ENCODE results near the gene ACADS.

The ACADS gene

GRCh38 chr12:120751389-120751788, 25.8 kb downstream of the ACADS start:
- FAIRE-seq = no peak

GRCh38 chr12:120754792-120755191, 29.2 kb downstream of the ACADS start:
- FAIRE-seq (no peak), DNase-seq (ENCODE audit: insufficient read length, low spot score) (no peak)

More at GRCh38 chr12:120751389-120751788, 25.8 kb downstream of the ACADS start:
- DNase-seq (ENCODE audit: insufficient read length, low spot score) = no peak

DNA sequence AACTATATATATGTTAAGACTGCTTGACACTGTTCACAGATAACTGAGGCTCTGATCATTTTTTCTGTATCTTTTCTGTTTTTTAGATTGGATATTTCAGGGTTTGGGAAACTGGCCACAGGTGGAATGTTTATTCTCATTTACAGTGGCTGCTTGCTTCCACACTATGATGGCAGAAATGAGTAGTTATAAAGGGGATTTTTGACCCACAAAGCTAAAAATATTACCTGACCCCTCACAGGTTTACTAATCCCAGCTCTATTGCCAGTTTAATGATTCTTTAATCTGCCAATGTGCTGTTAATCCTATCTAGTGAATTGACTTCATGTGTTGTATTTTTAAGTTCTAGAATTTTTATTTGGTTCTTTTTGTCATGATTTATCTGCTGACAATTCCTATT, 29.6 kb downstream of the ACADS start:
- DNase-seq (ENCODE audit: insufficient read length, low spot score) (no peak), FAIRE-seq (no peak)

DNA sequence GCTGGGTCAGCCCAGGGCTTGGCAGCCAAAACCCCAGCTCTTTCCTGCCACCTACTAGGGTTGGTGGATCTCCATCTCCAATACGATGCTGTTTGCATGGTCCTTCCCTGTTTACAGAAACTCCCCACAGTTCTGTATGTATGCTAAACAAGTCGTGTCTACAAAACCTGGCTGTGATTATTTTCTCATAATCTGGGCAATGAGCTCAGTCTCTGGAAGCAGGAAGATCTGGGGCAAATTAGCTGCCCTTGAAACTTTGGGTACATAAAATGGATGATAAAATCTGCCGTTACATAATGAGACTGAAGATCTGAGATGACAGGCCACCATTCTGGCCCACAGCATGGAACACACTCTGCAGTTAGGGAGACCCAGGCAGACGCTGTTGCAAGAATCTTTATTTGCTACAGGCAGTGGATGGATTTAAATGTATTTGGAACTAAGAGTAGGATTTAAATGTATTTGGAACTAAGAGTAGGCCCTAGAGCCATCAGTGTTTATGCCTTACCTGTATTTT, 31.7 kb downstream of the ACADS start:
- no peak for DNase-seq (ENCODE audit: insufficient read length, low spot score)
- FAIRE-seq = no peak

- no peak for FAIRE-seq
- no peak for DNase-seq (ENCODE audit: insufficient read length, low spot score)
Measured at GRCh38 chr12:120757949-120758348, 32.3 kb downstream of the ACADS start.

DNA sequence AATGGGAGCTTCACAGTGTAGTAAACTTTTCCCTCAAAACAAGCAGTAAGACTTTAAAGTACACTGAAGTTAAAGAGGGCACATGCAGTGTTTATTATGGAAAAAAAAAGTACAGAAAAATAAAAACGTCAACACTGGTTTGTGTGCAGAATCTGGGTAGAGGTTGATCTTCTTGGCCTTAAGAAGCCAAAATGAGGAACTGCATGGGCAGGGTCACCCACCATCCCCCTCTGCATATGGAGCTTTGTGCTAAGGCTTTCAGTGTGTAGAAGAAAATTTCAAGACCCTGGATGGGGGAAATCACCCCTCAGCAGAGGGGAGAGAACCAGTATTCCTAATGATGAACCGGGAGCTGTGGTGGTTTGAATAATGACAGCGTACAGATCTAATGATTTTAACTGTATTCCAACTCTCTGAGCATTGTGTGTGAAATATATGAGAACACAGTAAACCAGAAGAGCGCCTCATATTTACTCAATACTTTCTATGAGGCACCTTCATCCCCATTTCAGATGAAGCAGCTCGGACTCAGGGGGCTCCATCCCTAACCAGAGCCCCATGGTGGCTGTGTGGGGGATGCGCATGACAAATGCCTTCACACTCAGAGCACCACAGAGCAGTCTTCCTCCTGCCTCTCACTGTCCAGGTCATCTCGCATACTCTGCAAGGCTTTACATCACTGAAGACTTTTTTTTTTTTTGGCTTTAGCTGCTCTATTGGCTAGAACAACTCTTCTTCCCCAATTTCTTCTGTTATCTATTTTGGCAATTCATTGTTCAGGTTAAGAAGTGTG, 33.4 kb downstream of the ACADS start:
- FAIRE-seq (no peak), DNase-seq (ENCODE audit: insufficient read length, low spot score) (no peak)

DNA sequence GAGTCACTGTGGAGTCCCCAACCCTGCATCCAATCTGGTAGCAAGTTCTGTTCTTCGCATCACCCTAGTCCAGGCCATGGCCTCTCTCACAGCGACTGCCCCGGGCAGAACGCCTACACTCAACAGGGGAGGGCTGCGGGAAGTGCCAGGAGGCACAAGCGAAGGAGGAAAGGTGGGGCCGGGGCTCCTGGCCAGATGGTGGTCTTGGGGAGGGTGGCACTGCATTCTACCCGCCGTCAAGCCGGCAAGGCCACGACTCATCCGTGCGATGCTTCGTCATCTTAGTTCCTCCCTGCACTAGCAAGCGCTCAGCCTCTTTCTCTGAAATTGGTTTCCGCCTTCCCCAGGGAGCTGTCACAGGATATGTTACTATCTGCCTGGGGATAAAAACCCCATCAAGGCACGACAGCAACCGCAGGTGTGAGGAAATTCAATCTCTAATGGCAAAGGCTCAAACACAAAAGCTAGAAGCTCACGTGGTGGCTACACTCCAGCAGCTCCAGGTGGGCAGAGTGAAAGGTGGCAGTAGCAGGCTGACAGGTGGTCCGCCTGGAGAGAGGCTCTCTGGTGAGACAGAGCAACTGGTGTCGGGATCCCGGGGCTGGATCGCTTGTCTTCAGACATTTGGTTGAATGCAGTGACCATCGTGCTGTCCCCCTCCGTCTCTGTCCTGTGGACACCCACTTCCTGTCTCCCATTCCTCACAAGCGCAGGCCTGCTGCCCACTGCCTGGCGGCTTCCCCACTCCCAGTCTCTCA, 34.1 kb downstream of the ACADS start:
- DNase-seq (ENCODE audit: insufficient read length, low spot score) (no peak), FAIRE-seq (no peak)

GRCh38 chr12:120760349-120761254, 35.0 kb downstream of the ACADS start:
- DNase-seq (ENCODE audit: insufficient read length, low spot score) = no peak
- FAIRE-seq = no peak

DNA sequence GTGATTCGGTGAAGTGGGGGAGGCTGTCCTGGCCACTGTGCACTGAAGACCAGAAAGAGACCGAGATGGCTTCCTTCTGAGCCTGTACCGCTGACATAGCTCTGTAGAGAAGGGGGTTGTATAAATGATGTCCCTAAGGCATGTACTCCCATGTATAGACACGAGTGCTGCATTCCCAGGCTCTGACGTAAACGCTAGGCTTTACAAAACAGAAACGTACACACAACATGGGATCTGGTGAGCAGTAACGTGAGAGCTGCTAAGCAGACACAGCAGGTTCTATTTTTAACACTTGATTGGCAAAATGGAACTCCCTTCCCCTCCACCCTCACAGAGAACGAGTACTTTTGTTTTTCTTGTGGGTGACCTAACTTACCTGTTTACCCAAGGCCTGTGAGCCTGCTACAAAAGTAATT, 35.9 kb downstream of the ACADS start:
- FAIRE-seq = no peak
- no peak for DNase-seq (ENCODE audit: insufficient read length, low spot score)

GRCh38 chr12:120762086-120762485, 36.5 kb downstream of the ACADS start:
- DNase-seq (ENCODE audit: insufficient read length, low spot score) (no peak), FAIRE-seq (no peak)

DNA sequence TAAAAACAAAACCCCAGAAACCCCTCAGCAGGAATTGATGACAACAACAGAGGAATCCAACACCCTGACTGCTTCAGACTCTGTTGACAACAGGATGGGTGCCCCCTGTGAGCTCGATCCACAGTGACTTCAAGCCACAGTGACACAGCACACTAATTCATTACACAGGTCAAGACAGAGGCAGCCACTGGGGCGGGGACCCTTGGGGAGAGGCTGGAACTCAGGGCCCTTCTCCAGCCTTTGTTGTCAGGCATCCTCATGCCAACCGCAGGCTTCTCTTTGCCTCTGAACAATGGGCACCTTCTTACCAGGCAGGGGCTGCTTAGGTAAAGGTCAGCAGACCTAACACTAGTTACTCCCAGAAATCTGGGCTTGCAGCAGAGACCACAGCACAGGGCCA, 37.6 kb downstream of the ACADS start:
- FAIRE-seq (no peak), DNase-seq (ENCODE audit: insufficient read length, low spot score) (no peak)

- DNase-seq (ENCODE audit: insufficient read length, low spot score) = no peak
- no peak for FAIRE-seq
Measured at GRCh38 chr12:120764816-120765215, 39.2 kb downstream of the ACADS start.

GRCh38 chr12:120766566-120766965, 40.9 kb downstream of the ACADS start:
- DNase-seq (ENCODE audit: insufficient read length, low spot score) = no peak
- FAIRE-seq = no peak

GRCh38 chr12:120767071-120768024, 41.7 kb downstream of the ACADS start:
- DNase-seq (ENCODE audit: insufficient read length, low spot score) = no peak
- FAIRE-seq = no peak

DNA sequence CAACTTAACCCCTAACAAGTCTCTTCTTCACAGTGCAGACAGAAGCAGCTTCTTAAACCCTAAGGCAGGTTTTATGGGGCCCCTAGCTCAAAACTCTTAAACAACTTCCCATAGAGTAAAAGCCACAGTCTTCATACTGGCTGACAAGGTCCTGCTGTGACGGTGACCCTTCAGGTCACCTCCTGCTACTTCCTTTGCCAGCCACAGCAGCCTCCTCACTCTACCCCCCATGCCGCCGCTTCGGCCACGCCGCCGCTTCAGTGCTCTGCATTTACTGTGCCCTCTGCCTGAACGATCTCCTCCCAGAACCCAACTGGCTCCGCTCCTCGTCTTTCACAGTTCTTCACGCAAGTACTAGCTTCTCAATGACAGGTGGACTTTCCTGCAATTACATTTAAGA, 45.5 kb downstream of the ACADS start:
- FAIRE-seq (no peak), DNase-seq (ENCODE audit: insufficient read length, low spot score) (no peak)

GRCh38 chr12:120774169-120774916, 48.7 kb downstream of the ACADS start:
- no peak for DNase-seq (ENCODE audit: insufficient read length, low spot score)
- no peak for FAIRE-seq

GRCh38 chr12:120775862-120776552, 50.4 kb downstream of the ACADS start:
- DNase-seq (ENCODE audit: insufficient read length, low spot score) (no peak), FAIRE-seq (no peak)

GRCh38 chr12:120783197-120783596, 57.6 kb downstream of the ACADS start:
- DNase-seq (ENCODE audit: insufficient read length, low spot score) (peak; percentile 52), FAIRE-seq (peak; percentile 20)
